ENCODE data around the gene INSRR. TPM values are rescaled to one million over a fixed set of nuclear protein-coding genes. Genes with fewer than 3 reads are reported as not detected.

Gene INSRR
- total and polyA plus RNA-seq, 2 of the 4 experiments (the other 2 are of a cell fraction) = not detected

GRCh38 chr1:156898971-156899664 is 40.2 kb upstream of the INSRR start:
- Histone ChIP-seq H2BK20ac (ENCODE audit: low read depth, low read length) (peak overlapping the region; percentile 90; the same call in 1 of the 2 replicates), H3K36me3 (ENCODE audit: control insufficient read depth, insufficient read depth, low read length) (no peaks in the 10 kb centered on the region), H2AK9ac (replicated peaks; ENCODE audit: low read depth, low read length, poor library complexity) (peak overlapping the region; percentile 59), H3K23ac (ENCODE audit: low read depth, low read length) (peak overlapping the region; percentile 96), H3K4me3 (ENCODE audit: insufficient read depth, low read depth, low read length) (no peak overlapping the region), H3K27me3 (ENCODE audit: control insufficient read depth, insufficient read depth, low read length) (no peaks in the 10 kb centered on the region), H2BK120ac (ENCODE audit: low read depth, low read length) (peak overlapping the region; percentile 95), H4K5ac (ENCODE audit: low read depth, low read length) (peak overlapping the region; percentile 87), H3K27ac (ENCODE audit: insufficient read depth, low read length) (peak overlapping the region; percentile 77; the same call in 1 of the 2 replicates), H3K79me1 (ENCODE audit: low read depth in 1 of 2, low read length in 2 of 2) (peaks cover 27 to 93% of the 10 kb centered on the region in 2 experiments), H2BK5ac (ENCODE audit: low read depth, low read length, poor library complexity, severe bottlenecking) (peak overlapping the region; percentile 92), H3K9ac (ENCODE audit: low read depth, low read length) (peak overlapping the region; percentile 62; the same call in 1 of the 2 replicates), H4K8ac (ENCODE audit: low read depth in 2 of 2, low read length in 2 of 2) (peak overlapping the region; percentile 76 to 91), H2BK15ac (ENCODE audit: low read depth, low read length) (peak overlapping the region; percentile 53; the same call in 2 of the 3 replicates), H3K9me3 (ENCODE audit: control insufficient read depth, insufficient read depth, low read length) (no peaks in the 10 kb centered on the region), H3K18ac (ENCODE audit: low read depth, low read length) (peak overlapping the region; percentile 93; the same call in 1 of the 2 replicates), H3K56ac (ENCODE audit: extremely low read depth, insufficient read depth, low read length) (peak overlapping the region; percentile 76; the same call in 1 of the 2 replicates), H2AK5ac (ENCODE audit: low read depth, low read length) (peak overlapping the region; percentile 92), H3K9me1 (ENCODE audit: insufficient read depth, low read length) (peaks cover 29% of the 10 kb centered on the region), H4K20me1 (ENCODE audit: insufficient read depth, low read length) (peaks cover 2% of the 10 kb centered on the region; the same call in 1 of the 2 replicates), H3K14ac (replicated peaks; ENCODE audit: low read depth, low read length) (peak overlapping the region; percentile 96), H3K4ac (ENCODE audit: low read depth, low read length) (peak overlapping the region; percentile 96), H4K91ac (ENCODE audit: insufficient read depth, low read depth, low read length) (peak overlapping the region; percentile 74), H3K4me1 (ENCODE audit: control insufficient read depth, insufficient read depth, low read length) (peaks cover 50% of the 10 kb centered on the region), H2AFZ (replicated peaks; ENCODE audit: low read length, poor library complexity) (no peak overlapping the region), H3K4me2 (ENCODE audit: low read depth, low read length) (no peak overlapping the region)
- DNase-seq (no peak), ATAC-seq (ENCODE audit: low read depth) (no peak)
- POLR2A ChIA-PET (ENCODE audit: unreplicated experiment) = no interaction called here
- no TSS peak for BruUV-seq (replicated peaks)
- TF ChIP-seq CEBPB (IDR thresholded peaks at IDR 0.05; ENCODE audit: low read depth, low read length) = no peak
- no peak for TF ChIP-seq MXI1 (IDR thresholded peaks at IDR 0.05; ENCODE audit: borderline replicate concordance, low read depth, low read length)
- no peak for TF ChIP-seq USF2 (IDR thresholded peaks at IDR 0.05; ENCODE audit: low read depth, low read length)
- no peak for TF ChIP-seq NFE2L2 (IDR thresholded peaks at IDR 0.05; ENCODE audit: low read depth, low read length)
- dilution Hi-C loops (cut with HindIII; ENCODE audit: low sequenced_read_pairs, unreplicated experiment) (no loop called here), in situ Hi-C loops (cut with MboI; ENCODE audit: low sequenced_read_pairs) (no loop called here), intact Hi-C loops (cut with micrococcal nuclease) (no loop called here)
- CTCF ChIA-PET = interaction anchor here (1.2 kb wide), 1 partner anchor 21 kb away, joined by 3 read pairs; no protein-coding TSS in a partner anchor
- WGBS, 2 experiments (ENCODE audit: extremely low coverage in 2 of 2, insufficient read length in 1 of 2) = 77% methylated on average over 5 of the region's 12 CpGs; no CpG with 5 or more reads in 1 of the 2 experiments

All from IMR-90 (cell line).